NOMO-1 treated with dmso at 0.1 percent for 144 hours (cell line): ENCODE measurements around the gene CALM3.
"Not testable (repeated sequence)": the region's sequence is repeated elsewhere in the genome, so short reads cannot be mapped to it uniquely, and the experiment has no call there.

Experiments used
- DNase-seq: peaks from one replicate; lab custom pipeline; 2025; ENCODE audit not compliant: unreplicated experiment; lab: John Stamatoyannopoulos, UW

Gene CALM3

GRCh38 chr19:46601318-46602224, at the start of gene CALM3:
TSS of gene CALM3 (plus strand) at chr19:46601330. CDS start at chr19:46601435, 105 bp downstream.
- DNase-seq = no peak

GRCh38 chr19:46552891-46553290, 48.2 kb upstream of the CALM3 start:
- DNase-seq = no peak

- no peak for DNase-seq
Measured at GRCh38 chr19:46554161-46554560, 47.0 kb upstream of the CALM3 start.

- peak; percentile 63 for DNase-seq
Measured at GRCh38 chr19:46555628-46556280, 45.4 kb upstream of the CALM3 start.

GRCh38 chr19:46556471-46556870, 44.7 kb upstream of the CALM3 start:
- not testable (repeated sequence) for DNase-seq

GRCh38 chr19:46559203-46559602, 41.9 kb upstream of the CALM3 start:
- DNase-seq = no peak

GRCh38 chr19:46559675-46560074, 41.5 kb upstream of the CALM3 start:
- not testable (repeated sequence) for DNase-seq

GRCh38 chr19:46564701-46565100, 36.4 kb upstream of the CALM3 start:
- no peak for DNase-seq

- peak; percentile 6 for DNase-seq
Measured at GRCh38 chr19:46571495-46571894, 29.6 kb upstream of the CALM3 start.

- DNase-seq = no peak
Measured at GRCh38 chr19:46573679-46574498, 27.2 kb upstream of the CALM3 start.

- DNase-seq = no peak
Measured at GRCh38 chr19:46574533-46574932, 26.6 kb upstream of the CALM3 start.

GRCh38 chr19:46578450-46578849, 22.7 kb upstream of the CALM3 start:
- DNase-seq = no peak

GRCh38 chr19:46579361-46579879, 21.7 kb upstream of the CALM3 start:
- DNase-seq = no peak

- no peak for DNase-seq
Measured at GRCh38 chr19:46580247-46580646, 20.9 kb upstream of the CALM3 start.

GRCh38 chr19:46585539-46585938, 15.6 kb upstream of the CALM3 start:
- DNase-seq = no peak

GRCh38 chr19:46586294-46586693, 14.8 kb upstream of the CALM3 start:
- no peak for DNase-seq

- DNase-seq = no peak
Measured at GRCh38 chr19:46587861-46588260, 13.3 kb upstream of the CALM3 start.

GRCh38 chr19:46591254-46591653, 9.9 kb upstream of the CALM3 start:
- no peak for DNase-seq

GRCh38 chr19:46591870-46592269, 9.3 kb upstream of the CALM3 start:
- no peak for DNase-seq

GRCh38 chr19:46596008-46596407, 5.1 kb upstream of the CALM3 start:
- DNase-seq = no peak

GRCh38 chr19:46598372-46598917, 2.7 kb upstream of the CALM3 start:
- no peak for DNase-seq
